Fibroblast of the aortic adventitia (primary cell): ENCODE measurements around the gene UGT2A1. TPM values are rescaled to one million over a fixed set of nuclear protein-coding genes. Genes with fewer than 3 reads are reported as not detected.

ENCODE experiments used
- DNase-seq: peaks from one replicate; pipeline ENCODE4 v3.0.0-alpha.2; 2010; ENCODE audit warnings: low read depth
- H3K4me3 ChIP-seq: 2 replicates; pipeline ENCODE4 v1.5.1; 2011; ENCODE audit warnings: low read depth, mild to moderate bottlenecking, control low read depth, low read length, moderate library complexity
- total RNA-seq: library from RNA; depleted of rRNA; stranded (reverse); fragments of >200 nt; gene quantifications from 2 replicates; pipeline ENCODE4 v1.2.3, GENCODE V29; 2012; ENCODE audit warnings: low replicate concordance
- TF ChIP-seq, protein P1 (sequence below): IDR thresholded peaks from 2 replicates; pipeline ENCODE4 v1.5.1; 2011; ENCODE audit warnings: mild to moderate bottlenecking, low read length, control low read depth, inconsistent platforms; ENCODE audit not compliant: insufficient read depth

The UGT2A1 gene
- total RNA-seq, 1 donor = not detected

DNA sequence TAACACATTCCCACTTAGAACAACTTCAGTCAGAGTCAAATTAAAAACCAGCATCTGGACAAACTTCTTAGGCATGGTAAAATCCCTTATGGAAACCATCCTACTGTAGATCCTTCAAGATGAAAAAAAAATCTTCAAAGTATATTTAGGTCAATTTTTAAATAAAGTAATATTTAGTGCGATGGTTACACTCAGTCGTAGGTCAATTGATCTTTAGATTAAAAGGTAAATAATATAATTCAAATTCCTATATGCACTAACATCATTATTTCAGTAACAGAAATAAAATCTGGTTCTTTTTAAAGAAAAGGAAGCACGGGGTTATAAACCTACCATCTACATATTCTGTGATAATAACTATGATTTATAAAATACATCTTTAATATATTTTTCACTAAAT is 13.5 kb downstream of the UGT2A1 start, which contains the start of gene UGT2A2:
UGT2A2 (minus strand) TSS at position 101 of the 400 bp plus-strand sequence; CDS start at position 99, 2 bp downstream.
- H3K4me3 ChIP-seq = no peak within 1 kb of the TSS
- TF ChIP-seq, protein P1, sequence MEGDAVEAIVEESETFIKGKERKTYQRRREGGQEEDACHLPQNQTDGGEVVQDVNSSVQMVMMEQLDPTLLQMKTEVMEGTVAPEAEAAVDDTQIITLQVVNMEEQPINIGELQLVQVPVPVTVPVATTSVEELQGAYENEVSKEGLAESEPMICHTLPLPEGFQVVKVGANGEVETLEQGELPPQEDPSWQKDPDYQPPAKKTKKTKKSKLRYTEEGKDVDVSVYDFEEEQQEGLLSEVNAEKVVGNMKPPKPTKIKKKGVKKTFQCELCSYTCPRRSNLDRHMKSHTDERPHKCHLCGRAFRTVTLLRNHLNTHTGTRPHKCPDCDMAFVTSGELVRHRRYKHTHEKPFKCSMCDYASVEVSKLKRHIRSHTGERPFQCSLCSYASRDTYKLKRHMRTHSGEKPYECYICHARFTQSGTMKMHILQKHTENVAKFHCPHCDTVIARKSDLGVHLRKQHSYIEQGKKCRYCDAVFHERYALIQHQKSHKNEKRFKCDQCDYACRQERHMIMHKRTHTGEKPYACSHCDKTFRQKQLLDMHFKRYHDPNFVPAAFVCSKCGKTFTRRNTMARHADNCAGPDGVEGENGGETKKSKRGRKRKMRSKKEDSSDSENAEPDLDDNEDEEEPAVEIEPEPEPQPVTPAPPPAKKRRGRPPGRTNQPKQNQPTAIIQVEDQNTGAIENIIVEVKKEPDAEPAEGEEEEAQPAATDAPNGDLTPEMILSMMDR = no peak
- no peak for DNase-seq

DNA sequence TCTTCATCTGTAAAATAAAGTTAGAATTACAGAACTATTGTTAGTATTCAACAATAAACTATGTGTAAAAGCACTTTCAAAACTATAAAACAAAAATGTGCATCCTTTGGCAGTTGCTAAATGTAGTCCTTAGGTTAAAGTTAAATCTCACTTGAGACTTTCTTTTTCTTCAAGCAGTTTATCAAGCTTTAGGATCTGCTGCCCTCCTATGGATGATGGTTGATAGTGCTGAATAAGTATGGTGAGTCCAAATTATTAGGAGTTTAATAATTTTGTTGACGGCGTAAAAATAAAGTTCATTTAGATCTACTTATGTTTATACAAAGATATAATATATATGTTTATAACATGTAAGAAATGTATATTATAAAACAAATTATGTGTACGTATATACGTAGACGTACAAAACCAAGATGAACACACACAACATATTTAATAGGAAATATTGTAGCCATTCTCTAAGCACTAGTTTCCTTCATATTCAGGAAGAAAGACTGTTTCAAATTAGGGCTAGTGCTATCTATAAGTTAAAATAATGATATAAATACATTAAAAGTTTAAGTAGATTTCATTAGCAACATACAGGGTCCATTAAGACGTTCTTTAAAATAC is 35.9 kb downstream of the UGT2A1 start:
- peak; percentile 68 for DNase-seq
- TF ChIP-seq, protein P1 = peak; percentile 61
- H3K4me3 ChIP-seq = no peak overlapping the region

DNA sequence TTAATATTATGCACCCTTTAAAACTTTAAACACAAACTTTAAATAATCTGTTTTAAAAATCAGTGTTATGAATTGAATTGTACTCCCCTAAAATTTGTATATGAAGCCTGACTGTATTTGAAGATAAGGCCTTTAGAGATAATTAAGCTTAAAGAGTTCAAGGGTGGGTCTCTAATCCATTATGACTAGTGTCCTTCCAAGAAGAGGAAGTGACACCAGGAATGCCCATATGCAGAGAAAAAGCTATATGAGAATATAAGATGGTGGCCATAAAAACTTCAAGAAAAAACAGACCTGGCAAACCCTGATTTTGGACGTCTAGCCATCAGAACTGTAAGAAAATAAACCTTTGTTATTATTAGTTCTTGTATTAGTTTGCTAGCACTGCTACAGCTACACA is 42.6 kb downstream of the UGT2A1 start:
- DNase-seq = no peak
- H3K4me3 ChIP-seq = no peak overlapping the region
- TF ChIP-seq, protein P1 = no peak

DNA sequence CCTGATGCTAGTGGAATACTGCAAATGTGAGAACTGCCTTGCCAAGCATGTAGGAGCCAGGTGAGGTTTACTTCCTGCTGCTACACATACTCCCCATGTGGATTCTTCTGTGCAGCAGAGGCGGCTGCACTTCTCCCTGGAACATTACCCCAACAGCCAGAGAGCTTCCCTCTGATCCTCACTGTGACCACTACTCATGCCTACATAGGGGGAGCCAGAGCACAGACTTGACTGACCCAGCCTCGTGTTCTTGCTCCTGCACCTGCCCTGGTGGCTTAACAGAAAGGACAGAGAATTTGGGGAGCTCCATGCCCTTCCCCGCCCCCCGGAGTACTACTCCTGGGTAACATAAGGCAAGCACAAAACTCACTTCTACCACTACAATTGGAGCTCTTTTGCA is 52.0 kb downstream of the UGT2A1 start:
- H3K4me3 ChIP-seq = no peak overlapping the region
- DNase-seq = no peak
- TF ChIP-seq, protein P1 = no peak

DNA sequence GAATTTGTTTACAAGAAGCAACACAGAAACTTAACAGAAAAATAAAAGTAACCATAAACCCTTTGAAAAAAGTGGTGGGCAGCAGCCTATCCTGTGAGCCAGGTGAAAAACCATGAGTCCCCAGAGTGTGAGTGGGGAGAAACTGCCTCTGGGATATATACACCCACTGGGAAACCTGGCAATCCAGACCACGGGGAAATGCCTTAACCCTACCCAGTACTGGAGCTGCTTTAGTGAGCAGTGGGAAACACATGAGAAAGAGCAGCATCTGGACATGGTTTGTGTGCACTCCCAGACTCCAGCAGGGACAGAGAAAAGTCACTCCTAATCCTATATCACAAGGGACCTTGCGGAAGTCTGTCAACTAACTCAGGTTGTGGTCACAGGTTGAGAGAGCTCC is 53.0 kb downstream of the UGT2A1 start:
- no peak for DNase-seq
- TF ChIP-seq, protein P1 = no peak
- H3K4me3 ChIP-seq = no peak overlapping the region

DNA sequence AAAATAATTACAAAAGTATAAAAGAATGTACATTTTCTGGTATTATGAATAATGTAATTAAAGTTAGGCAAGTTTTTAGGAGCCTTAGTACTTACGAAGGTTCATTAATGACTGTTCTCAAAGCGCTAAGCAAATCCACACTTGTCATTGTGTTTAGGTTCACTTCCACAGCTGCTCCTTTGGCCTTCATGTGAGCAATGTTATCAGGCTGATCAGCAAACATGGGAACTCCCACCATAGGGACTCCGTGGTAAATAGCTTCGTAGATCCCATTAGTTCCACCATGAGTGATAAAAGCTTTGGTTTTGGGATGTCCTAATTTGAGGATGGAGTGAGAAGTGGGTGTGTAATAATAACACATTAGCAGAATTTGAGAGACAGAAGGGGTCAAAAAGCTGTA is 58.7 kb downstream of the UGT2A1 start:
- H3K4me3 ChIP-seq = no peak overlapping the region
- TF ChIP-seq, protein P1 = no peak
- DNase-seq = no peak

DNA sequence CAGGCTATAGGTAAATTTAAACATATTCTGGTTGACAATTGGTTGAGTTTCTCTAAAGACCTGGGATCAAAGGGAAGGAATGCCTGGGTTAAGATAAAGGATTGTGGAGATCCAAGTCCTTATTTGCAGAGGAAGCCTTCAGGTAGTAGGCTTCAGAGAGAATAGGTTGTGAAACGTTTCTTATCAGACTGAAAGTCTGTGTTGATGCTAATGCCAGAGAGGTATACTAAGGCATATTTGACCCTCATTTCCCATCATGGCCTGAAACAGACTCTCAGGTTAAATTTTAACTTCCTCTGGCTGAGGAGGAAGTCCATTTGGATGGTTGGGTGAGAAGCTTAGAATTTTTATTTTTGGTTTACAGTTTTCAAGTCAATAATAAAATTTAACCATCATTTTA is 61.7 kb downstream of the UGT2A1 start:
- no peak for DNase-seq
- TF ChIP-seq, protein P1 = no peak
- no peak overlapping the region for H3K4me3 ChIP-seq
